Natural killer cell (primary cell): Measurements from ENCODE around the gene DNAJB14. TPM values are rescaled to one million over a fixed set of nuclear protein-coding genes. Genes with fewer than 3 reads are reported as not detected.
A peak's percentile ranks its signal among the peaks of the same experiment; 100 is the strongest.

Experiments
- ATAC-seq, 3 donors: fragments of 150-1000 bp in 2 of 3; fragments of 200-7000 bp in 1 of 3; cut with Tn5 transposase; 1 replicate in 1 of 3; 2 replicates in 2 of 3; pipeline ENCODE4 v1.10.0; 2021; ENCODE audit warnings: mild to moderate bottlenecking in 2 of 3, moderate library complexity in 2 of 3
- DNase-seq, 2 donors: peaks; one replicate each; pipeline versions ENCODE4 v3.0.0 to v3.0.0-alpha.2; 2013 to 2021; ENCODE audit warnings: mixed read lengths in 1 of 2
- H3K27ac ChIP-seq: one replicate; pipeline ENCODE4 v1.5.1; 2013; ENCODE audit warnings: mild to moderate bottlenecking, low read length
- H3K27me3 ChIP-seq: one replicate; pipeline ENCODE4 v1.6.1; 2013; ENCODE audit warnings: low read length; ENCODE audit not compliant: control insufficient read depth, insufficient read depth
- H3K36me3 ChIP-seq: one replicate; pipeline ENCODE4 v1.6.1; 2013; ENCODE audit warnings: low read length; ENCODE audit not compliant: control insufficient read depth, insufficient read depth
- H3K4me1 ChIP-seq: one replicate; pipeline ENCODE4 v1.6.1; 2013; ENCODE audit warnings: low read length; ENCODE audit not compliant: control insufficient read depth, insufficient read depth
- H3K4me3 ChIP-seq: one replicate; pipeline ENCODE4 v1.5.1; 2013; ENCODE audit warnings: low read length
- H3K9me3 ChIP-seq: one replicate; pipeline ENCODE4 v1.6.1; 2013; ENCODE audit warnings: low read length; ENCODE audit not compliant: control insufficient read depth, insufficient read depth
- H3K27ac Mint-ChIP-seq, 2 donors: one replicate each; pipeline ENCODE4 v1.8.0; 2022; ENCODE audit warnings: mild to moderate bottlenecking in 2 of 2, mixed read lengths in 2 of 2, moderate library complexity in 1 of 2
- H3K27me3 Mint-ChIP-seq, 2 donors: one replicate each; pipeline ENCODE4 v1.8.0; 2022; ENCODE audit warnings: low read depth in 2 of 2, mixed read lengths in 2 of 2
- H3K36me3 Mint-ChIP-seq: one replicate; pipeline ENCODE4 v1.8.0; 2022; ENCODE audit warnings: mixed read lengths
- H3K4me1 Mint-ChIP-seq, 2 donors: one replicate each; pipeline ENCODE4 v1.8.0; 2022; ENCODE audit warnings: mixed read lengths in 2 of 2
- H3K4me3 Mint-ChIP-seq: one replicate; pipeline ENCODE4 v1.8.0; 2022; ENCODE audit warnings: mild to moderate bottlenecking, moderate library complexity, mixed read lengths
- H3K9me3 Mint-ChIP-seq, 2 donors: one replicate each; pipeline ENCODE4 v1.8.0; 2022; ENCODE audit warnings: mixed read lengths in 2 of 2
- WGBS: methylation state at CpG from one replicate; pipeline ENCODE4 v1.1.7; 2013; ENCODE audit warnings: missing lambda C conversion rate; ENCODE audit not compliant: insufficient coverage; 5-methylcytosine and 5-hydroxymethylcytosine counted together
- intact Hi-C: fragments of 100-400 bp; cut with micrococcal nuclease; formaldehyde crosslinking; loops from one replicate; pipeline ENCODE4 v1.14.2; 2022
- total RNA-seq, 4 donors: library from RNA; stranded (reverse); fragments of 120-200 nt in 1 of 4; gene quantifications; one replicate each; pipeline versions ENCODE4 v1.2.3 to v1.2.4, GENCODE V29; 2013 to 2022
- TF ChIP-seq, protein P1 (sequence below): fragments of 200-600 bp; IDR thresholded peaks from one replicate; pipeline ENCODE4 v1.8.0; 2022; ENCODE audit warnings: antibody characterized with exemption

DNAJB14 gene
- total RNA-seq = 10 to 100 TPM; 81.0 to 90.0 (median 86.1) TPM
- 83.8 TPM for total RNA-seq (2013)

GRCh38 chr4:99946356-99947189 is at the start of gene DNAJB14:
TSS of gene DNAJB14 (minus strand) at chr4:99946618. CDS start at chr4:99946571, 47 bp downstream.
- no peaks in the 10 kb centered on the region for H3K9me3 Mint-ChIP-seq
- Histone ChIP-seq H3K27me3 (no peaks in the 10 kb centered on the region), H3K9me3 (no peaks in the 10 kb centered on the region), H3K27ac (peak within 1 kb of the TSS; percentile 99), H3K4me1 (peaks cover 21% of the 10 kb centered on the region), H3K36me3 (peaks cover 9% of the 10 kb centered on the region), H3K4me3 (peak within 1 kb of the TSS; percentile 86)
- H3K27me3 Mint-ChIP-seq = no peaks in the 10 kb centered on the region
- TF ChIP-seq, protein P1, sequence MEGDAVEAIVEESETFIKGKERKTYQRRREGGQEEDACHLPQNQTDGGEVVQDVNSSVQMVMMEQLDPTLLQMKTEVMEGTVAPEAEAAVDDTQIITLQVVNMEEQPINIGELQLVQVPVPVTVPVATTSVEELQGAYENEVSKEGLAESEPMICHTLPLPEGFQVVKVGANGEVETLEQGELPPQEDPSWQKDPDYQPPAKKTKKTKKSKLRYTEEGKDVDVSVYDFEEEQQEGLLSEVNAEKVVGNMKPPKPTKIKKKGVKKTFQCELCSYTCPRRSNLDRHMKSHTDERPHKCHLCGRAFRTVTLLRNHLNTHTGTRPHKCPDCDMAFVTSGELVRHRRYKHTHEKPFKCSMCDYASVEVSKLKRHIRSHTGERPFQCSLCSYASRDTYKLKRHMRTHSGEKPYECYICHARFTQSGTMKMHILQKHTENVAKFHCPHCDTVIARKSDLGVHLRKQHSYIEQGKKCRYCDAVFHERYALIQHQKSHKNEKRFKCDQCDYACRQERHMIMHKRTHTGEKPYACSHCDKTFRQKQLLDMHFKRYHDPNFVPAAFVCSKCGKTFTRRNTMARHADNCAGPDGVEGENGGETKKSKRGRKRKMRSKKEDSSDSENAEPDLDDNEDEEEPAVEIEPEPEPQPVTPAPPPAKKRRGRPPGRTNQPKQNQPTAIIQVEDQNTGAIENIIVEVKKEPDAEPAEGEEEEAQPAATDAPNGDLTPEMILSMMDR = no peak
- no peak within 1 kb of the TSS for H3K27ac Mint-ChIP-seq
- under 1% methylated on average over 87 of the region's 87 CpGs for WGBS
- peak; percentile 79 to 90 for DNase-seq
- H3K4me3 Mint-ChIP-seq = peak within 1 kb of the TSS; percentile 98
- peaks cover 45 to 50% of the 10 kb centered on the region in 2 donors for H3K4me1 Mint-ChIP-seq
- intact Hi-C loops = loop anchor here (1.0 kb wide), 2 partner anchors 52 to 383 kb away; partner anchors contain the start of gene LAMTOR3
- no peaks in the 10 kb centered on the region for H3K36me3 Mint-ChIP-seq
- peak; percentile 61 to 78 (median 69) for ATAC-seq

- 70% methylated on average over 2 of the region's 3 CpGs for WGBS
- intact Hi-C loops = no loop called here
- H3K27me3 ChIP-seq = peaks cover 3% of the 10 kb centered on the region
Observed at GRCh38 chr4:99991741-99992140, 45.3 kb upstream of the DNAJB14 start.

GRCh38 chr4:99987681-99988080 is 41.3 kb upstream of the DNAJB14 start:
- Mint-ChIP-seq H3K9me3 (no peaks in the 10 kb centered on the region), H3K36me3 (no peaks in the 10 kb centered on the region), H3K4me1 (no peaks in the 10 kb centered on the region), H3K4me3 (no peak overlapping the region), H3K27me3 (peaks cover 19 to 41% of the 10 kb centered on the region in 2 donors), H3K27ac (no peak overlapping the region)
- H3K9me3 ChIP-seq = no peaks in the 10 kb centered on the region
- DNase-seq = no peak
- intact Hi-C loops = no loop called here
- H3K27ac ChIP-seq = no peak overlapping the region
- no peaks in the 10 kb centered on the region for H3K4me1 ChIP-seq
- ATAC-seq = no peak
- H3K27me3 ChIP-seq = peaks cover 3% of the 10 kb centered on the region
- no peaks in the 10 kb centered on the region for H3K36me3 ChIP-seq
- TF ChIP-seq, protein P1 = no peak
- no peak overlapping the region for H3K4me3 ChIP-seq

More at GRCh38 chr4:99991741-99992140, 45.3 kb upstream of the DNAJB14 start:
- no peaks in the 10 kb centered on the region for H3K36me3 Mint-ChIP-seq
- ATAC-seq (no peak), DNase-seq (no peak)
- Histone ChIP-seq H3K36me3 (no peaks in the 10 kb centered on the region), H3K9me3 (no peaks in the 10 kb centered on the region), H3K4me3 (no peak overlapping the region), H3K4me1 (no peaks in the 10 kb centered on the region), H3K27ac (no peak overlapping the region)
- H3K27ac Mint-ChIP-seq = no peak overlapping the region
- H3K4me1 Mint-ChIP-seq = no peaks in the 10 kb centered on the region
- TF ChIP-seq, protein P1 = no peak
- no peak overlapping the region for H3K4me3 Mint-ChIP-seq
- no peaks in the 10 kb centered on the region for H3K9me3 Mint-ChIP-seq
- peaks cover 12 to 18% of the 10 kb centered on the region in 2 donors for H3K27me3 Mint-ChIP-seq
